T-helper 2 cell treated with Interferon-gamma antibody and Interleukin-4, amounts not matched to agents 100 ng/mL and 5 ng/mL, for 36 hours (primary cell): Measurements from ENCODE around the gene IVD. TPM values are rescaled to one million over a fixed set of nuclear protein-coding genes. Genes with fewer than 3 reads are reported as not detected.

ENCODE experiments used
- intact Hi-C: fragments of 100-400 bp; cut with micrococcal nuclease; formaldehyde crosslinking; loops from one replicate; pipeline ENCODE4 v1.15.1; 2023
- total RNA-seq: library from RNA; stranded (reverse); gene quantifications from 2 replicates; pipeline ENCODE4 v1.2.3, GENCODE V29; 2022

The IVD gene
- total RNA-seq, 1 donor from 2014 or later, result 63.1 TPM

DNA sequence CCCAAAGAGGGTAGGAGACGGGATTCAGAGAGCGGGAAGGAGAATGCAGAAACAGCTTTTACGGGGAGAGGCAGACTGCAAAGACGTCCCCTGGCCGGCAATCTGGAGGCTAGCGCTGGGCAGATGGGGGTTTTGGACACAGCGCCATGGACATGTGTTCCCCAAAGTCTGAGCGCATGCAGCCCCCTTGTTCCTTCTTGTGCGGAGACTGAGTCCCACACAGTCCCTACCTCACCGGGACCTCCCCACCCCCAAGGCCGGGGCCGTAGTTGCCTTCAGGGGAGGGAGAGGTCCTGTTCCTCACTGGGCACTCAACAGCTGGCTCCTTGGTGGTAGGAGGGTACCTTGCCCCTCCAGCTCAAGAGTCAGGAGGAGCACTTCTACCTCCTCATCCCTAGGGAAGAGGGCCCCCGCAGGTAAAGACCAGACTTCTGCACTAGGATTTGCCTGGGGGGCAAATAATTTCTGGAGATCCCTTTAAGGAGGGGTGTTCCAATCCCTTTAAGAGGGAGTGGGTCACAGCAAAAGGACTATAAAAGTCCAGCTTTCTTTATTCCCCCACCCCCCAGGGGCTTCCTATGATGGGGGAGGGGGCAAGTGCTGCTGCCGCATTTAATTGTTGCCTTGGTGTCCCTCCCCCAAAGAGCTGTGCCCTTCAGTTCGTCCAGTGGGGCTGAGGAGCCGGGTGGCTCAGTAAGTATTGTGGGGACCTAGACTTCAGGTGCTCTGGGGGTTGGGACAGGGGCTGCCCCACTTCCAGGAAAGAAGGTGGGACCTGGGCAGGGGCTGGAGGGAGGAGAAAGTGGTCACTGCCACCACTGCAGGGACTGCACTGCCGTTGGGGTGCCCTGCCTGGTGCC, 31.5 kb downstream of the IVD start:
- intact Hi-C loops, result no loop called here

DNA sequence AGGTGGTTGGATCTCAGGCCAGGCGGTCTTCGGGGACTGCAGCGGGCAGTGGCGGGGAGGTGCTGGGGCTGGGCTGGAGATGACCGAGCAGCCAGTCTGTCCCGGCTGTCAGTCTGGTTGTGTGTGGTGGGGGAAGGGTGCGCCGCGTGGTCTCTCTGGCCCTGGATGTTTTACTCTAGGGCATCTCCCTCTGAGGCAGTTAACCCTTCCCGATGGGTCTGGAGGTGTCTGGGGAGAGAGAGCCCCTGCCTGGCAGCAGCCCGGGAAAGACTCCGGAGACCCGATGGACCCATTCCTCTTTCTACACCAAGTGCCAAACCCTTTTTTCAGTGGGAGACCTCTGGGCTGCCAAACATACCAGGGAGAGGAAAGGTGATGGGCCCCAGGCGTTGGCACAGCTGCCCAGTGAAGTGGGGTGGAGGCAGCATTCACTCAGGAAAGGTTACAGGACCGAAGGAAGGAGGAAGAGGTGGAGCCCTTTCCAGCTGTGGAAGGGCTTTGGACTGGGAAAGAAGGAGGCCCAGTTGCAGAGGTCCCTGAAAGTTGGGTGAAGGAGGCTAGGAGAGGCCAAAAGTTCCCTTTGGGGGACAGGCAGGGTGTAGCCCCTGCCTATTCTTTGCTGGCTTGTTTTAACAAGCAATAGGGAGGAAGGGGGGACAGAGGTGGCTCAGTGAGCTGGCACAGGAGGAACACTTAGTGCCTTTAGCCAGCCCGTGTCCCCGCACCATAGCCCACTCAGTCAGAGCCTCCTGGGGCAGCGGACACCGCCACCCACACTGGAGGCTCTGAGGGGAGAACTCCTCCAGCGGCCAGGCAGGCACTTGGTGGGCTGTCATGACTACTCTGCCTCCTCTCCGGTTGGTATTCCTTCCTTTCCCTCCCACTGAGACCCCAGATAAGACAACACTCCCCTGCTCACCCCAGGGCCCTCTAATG, 32.4 kb downstream of the IVD start:
- intact Hi-C loops, result no loop called here

DNA sequence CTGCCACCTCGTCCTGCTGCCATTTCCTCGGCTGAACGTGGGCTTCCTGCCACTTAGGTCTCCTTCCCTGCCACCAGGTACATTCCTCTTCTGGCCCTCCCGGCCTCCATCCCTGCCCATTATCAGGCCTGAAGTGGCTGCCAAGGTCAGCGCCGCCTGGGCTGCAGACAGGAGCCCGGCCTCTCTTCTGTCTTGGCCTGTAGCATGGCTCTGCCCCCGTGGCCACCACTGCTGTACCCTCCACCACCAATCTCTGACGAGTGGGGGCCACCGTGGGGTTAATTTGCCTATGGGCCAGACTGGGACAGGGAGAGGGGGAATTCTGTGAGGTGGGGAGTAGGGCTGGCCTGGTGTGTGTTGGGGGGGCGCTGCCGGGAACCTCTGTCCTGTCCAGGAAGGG, 33.1 kb downstream of the IVD start:
- intact Hi-C loops, result no loop called here

DNA sequence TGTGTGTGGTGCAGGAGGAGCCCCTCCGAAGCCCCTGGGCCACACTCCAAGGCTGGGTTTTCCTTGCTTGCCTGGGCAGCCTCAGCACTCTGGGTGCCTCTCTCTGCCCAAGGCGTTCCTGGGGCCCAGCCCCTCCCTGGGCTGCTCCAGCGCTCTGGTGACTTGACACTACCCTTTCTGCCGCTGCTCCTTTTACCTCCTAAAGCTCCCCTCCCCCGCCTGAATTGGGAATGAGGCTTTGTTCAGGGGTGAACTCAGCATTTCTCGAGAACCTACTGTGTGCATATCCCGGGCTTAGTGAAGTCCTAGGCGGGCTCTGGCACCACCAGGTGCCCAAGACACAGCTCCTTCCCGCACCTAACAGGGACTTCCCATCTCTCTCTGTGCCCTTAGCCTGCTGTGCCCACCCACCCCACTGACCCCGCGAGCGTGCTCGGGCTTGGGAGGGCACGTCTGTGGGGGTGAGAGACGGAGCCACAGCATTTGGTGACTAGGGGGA, 33.9 kb downstream of the IVD start:
- intact Hi-C loops, result no loop called here

DNA sequence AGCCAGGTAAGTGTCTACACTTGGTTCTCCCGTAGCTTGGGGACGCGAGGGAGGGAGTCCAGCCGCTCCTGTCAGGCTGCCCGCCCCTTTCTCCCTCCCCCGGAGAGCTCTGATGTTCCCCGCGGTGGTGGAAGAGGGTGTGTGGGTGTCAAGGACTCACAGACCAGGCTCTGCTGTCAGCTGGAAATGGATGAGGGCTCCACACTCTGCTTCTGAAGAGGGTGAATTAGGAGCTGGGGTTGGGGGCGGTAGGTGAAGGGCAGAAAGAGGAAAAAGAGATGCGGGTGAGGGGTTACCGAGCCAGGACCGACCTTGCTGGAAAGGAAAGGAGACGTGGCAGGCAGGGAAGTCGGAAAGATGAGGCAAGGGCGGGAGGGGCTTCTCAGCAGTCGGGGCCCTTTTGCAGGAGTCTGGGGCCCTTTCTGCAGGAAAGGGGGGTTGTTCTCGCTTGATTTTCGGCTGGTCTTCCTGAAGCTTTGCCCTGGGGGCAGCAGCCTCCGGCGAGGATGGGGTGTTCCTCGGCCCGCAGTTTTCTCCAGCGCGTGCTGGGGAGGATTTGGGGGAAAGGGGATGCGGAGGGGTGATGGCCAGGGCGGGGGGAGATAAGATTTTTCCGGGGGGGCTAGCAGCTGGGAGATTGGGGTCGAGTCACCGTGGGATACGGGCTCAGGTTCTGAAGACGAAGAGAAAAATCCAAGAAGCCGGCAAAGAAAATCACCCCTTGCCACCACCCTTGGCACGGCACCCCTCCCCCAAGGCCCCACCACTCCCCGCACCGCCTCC, 34.6 kb downstream of the IVD start:
- intact Hi-C loops, result loop anchor here (1.0 to 5.0 kb wide), 4 partner anchors 31 to 127 kb away; partner anchors contain the start of genes CCDC32, CHST14 and RPUSD2

DNA sequence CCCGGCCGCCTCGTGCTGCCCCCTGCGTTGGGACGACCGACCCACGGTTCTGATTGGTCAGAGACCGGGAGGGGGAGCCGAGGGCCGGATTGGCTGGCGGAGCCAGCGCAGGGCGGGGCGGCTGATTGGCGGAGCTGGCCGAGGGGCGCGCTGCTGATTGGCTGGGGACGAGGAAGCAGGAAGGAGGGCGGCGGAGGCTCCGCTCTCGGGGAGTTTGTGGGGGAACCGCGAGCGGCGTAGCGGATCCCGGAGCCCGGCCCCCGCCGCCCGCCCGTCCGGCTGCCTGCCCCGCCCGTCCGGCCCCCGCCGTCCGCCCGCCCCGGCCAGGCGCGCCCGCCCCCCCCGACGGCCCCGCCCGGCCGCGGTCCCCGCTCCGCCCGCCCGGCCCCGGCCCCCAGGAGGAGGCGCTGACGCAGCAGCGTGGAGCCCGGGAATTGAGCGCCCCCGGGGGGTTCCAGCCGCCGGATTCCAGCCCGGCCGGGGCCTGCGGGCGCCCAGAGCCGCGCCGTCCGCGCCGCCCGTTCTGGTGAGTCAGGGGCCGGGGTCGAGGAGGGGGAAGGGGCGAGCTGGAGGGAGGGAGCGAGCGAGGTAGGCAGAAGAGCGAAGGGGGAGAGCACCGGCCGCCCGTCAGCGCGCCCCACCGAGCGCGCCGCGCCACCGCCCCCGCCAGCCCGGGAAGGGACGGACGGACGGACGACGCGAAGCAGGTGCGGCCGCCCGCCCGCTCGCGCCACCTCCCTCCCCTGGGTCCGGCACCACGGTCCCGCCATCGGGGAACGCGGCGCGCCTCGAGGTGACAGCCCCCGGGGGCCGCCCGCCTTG, 35.4 kb downstream of the IVD start, which contains the start of gene BAHD1:
TSS of gene BAHD1 (plus strand) at position 211 of the 822 bp plus-strand sequence. CDS start 17,512 bp downstream, outside the sequence.
- intact Hi-C loops, result loop anchor here (1.0 to 5.0 kb wide), 4 partner anchors 30 to 126 kb away; partner anchors contain the start of genes CCDC32, CHST14 and RPUSD2

DNA sequence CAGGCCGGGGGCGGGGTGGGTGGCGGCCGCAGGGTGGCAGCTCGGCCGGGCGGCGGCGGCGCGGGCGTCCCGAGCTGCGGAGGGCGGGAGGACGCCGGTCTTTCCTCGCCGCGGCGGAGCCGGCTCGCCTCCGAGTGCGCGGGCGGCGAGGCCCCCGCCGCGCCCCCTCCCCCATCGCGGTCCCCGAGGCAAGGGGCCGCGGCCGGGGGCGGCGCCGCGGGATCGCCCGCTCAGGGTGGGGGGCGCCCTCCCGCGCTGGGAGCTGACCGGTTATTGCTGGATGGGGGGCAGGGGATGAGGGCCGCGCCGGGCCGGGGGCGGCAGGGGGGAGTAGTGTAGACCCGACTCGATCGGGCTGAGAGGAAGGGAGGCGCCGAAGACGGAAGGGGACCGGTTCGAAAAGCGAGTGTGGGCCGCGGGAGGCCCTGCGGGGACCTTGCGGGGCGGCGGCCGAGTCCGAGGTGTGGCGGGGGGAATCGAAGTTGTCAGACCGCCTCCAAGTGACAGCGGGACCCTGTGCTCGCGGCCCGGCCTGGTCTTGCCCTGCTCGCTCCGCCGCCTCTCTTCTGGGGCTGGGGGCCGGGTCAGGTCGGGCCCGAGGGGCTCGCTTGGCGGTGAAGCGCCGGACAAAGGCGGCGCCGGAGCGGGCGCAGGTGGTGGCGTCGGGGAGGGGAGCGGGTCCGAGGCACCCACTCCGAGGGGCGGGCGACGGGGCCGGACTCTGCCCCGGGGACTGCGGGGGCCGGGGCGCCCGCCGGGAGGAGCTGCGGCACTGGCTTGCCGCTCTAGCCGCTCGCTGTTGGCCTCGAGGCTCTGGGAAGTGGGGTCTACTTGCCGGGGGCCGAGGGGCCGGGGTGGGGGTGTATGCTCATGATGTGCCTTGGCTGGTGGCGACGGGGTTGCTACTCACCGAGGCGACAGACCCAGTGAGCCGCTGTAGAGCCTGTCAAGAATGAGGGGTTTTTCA, 36.3 kb downstream of the IVD start:
- intact Hi-C loops, result loop anchor here (1.0 to 5.0 kb wide), 4 partner anchors 29 to 147 kb away; partner anchors contain the start of genes CCDC32, CHST14 and RPUSD2

DNA sequence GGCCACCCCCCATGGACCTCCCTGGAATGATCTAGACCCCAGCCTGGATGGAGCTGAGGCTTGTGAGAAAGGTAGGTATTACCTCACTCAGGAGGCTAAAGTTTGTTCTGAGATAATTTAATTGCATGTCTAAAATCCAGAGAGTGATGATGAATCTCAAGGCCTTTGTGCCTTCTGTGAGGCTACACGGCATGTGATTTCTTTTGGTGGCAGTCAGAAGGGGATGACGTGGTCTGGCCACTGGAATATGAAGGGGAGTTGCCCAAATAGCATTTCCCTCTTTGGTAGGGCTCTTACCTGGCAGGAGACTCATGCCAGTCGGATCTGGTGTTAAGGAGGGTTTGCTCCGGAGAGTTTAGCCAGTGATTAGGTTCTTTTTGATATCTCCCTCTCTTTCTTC, 37.7 kb downstream of the IVD start:
- intact Hi-C loops, result loop anchor here (5.0 kb wide), 2 partner anchors 64 to 124 kb away; partner anchors contain the start of genes CCDC32 and RPUSD2

DNA sequence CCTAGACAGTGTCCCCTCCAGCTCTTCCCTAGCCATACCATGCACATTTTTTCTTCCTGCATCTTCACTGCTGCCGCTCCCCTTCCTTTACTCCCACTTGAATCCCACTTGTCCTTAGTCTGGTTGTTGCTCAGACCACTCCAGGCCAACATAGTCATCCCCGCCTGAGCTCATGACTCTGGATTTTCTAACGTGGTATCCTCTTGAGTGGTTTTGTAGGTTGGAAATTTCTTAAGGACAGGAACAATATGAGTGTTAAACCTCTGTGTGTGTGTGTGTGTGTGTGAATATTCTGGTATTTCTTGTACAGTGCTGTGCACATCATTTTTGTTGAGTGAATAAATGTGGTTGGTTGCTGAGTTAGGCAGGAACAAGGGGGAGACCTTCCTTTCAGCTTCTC, 38.3 kb downstream of the IVD start:
- intact Hi-C loops, result loop anchor here (5.0 kb wide), 2 partner anchors 63 to 123 kb away; partner anchors contain the start of genes CCDC32 and RPUSD2

DNA sequence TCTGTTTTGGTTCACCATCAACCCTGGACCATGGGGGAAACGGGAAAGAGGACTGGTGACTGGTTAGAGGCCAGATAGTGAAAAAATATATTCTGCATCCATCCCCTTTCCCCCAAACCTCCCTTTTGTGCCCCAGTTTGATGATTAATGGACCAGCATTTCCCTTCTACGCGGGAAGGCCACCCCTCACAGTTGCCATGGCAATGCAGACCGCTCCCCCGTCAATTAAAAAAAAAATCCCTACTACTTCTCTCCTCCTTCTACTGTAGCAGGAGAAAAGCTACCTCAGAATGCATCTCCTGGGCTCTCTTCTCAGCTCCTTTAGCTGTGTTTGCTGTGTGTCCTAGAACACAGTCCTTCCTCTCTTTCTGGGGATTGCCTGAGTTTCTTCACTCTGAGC, 39.1 kb downstream of the IVD start:
- intact Hi-C loops, result loop anchor here (5.0 kb wide), 2 partner anchors 63 to 123 kb away; partner anchors contain the start of genes CCDC32 and RPUSD2

DNA sequence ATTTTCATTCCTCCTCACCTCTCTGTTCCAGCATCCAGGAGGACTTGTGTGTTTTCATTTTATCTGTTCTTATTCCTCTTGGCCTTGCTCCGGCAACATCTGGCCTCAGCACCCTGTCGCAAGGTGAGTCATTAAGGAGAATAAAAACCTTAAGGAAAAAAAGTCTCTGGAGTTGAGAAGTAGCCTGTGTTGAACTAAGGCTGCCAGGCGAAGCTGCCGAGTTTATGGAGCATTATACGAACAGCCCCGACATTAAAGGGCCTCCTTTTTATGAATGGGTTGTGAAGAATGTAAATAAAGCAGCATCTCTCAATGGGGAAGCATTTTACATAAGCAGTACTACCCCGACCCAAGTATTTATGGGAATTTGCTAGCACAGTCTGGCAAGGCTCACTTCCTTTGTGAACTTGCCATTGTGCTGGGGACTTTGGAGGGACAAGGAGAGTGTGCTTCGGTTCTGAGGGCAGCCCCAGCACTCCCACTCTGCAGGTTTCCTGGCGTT, 39.9 kb downstream of the IVD start:
- intact Hi-C loops, result no loop called here

DNA sequence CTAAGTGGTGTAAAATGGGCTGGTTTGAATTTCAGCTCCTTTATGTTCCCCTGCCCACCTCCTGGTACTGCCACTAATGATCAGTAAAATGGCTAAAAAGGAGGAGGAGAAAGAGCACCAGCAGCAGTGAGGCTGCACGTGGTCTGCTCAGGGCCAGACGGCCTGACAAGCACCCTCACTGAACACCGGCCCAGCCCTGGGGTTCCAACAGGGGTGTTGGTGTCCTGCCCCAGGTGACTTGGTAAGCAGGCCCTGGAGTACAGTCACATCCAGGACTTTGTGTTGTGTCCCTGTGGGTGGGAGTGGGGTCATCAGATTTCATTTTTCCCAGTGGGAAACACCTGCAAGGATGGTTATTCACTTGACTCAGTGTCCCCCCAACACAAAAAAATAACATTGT, 40.5 kb downstream of the IVD start:
- intact Hi-C loops, result no loop called here

DNA sequence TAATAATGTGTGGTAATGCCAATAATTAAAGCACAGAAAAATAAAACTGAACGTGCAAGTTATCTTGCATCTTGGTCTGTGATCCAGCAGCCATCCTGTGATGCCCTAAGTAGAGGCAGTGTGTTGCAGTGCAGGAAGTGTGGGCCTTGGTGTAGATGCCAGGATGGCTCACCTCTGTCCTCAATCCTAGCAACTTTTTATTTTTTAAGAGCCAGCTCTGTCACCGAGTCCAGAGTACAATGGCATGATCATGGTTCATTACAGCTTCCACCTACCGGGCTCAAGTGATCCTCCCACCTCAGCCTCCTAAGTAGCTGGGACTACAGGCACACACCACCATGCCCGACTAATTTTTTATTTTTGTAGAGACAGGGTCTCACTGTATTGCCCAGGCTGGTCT, 42.8 kb downstream of the IVD start:
- intact Hi-C loops, result no loop called here

DNA sequence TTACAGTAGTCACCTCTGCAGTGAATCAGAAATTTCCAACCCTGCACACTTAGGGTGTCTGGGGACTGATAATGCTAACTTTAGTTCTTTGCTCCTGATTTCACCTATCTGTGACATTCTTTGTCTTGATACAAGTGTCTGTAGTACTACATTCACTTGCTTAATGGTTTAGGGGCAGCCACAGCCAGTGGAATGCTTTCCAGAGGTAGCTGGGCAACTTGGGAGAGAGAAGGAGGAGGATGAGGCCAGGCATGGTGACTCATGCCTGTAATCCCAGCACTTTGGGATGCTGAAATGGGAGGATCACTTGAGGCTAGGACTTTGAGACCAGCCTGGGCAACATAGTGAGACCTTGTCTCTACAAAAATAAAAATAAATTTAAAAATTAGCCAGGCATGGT, 43.7 kb downstream of the IVD start:
- intact Hi-C loops, result no loop called here

DNA sequence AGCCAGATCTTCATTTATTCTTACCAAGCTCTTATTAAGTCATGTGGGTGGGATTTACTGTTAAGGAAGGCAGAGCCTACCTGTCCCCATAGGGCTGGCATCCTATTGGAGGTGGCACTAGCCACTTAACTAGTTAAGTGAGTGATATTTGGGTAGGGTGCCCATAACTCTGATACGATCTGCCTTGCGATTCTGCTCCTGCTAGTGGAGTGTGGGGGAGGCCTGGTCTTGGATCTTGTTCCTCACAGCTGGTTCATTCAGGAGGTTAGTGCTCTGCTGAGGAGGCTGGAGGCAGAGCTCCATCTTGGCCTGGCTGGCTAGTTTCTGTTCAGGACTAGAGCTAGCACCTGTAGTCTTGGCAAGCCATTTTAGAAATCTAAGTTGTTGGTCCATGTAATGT, 44.5 kb downstream of the IVD start:
- intact Hi-C loops, result no loop called here

DNA sequence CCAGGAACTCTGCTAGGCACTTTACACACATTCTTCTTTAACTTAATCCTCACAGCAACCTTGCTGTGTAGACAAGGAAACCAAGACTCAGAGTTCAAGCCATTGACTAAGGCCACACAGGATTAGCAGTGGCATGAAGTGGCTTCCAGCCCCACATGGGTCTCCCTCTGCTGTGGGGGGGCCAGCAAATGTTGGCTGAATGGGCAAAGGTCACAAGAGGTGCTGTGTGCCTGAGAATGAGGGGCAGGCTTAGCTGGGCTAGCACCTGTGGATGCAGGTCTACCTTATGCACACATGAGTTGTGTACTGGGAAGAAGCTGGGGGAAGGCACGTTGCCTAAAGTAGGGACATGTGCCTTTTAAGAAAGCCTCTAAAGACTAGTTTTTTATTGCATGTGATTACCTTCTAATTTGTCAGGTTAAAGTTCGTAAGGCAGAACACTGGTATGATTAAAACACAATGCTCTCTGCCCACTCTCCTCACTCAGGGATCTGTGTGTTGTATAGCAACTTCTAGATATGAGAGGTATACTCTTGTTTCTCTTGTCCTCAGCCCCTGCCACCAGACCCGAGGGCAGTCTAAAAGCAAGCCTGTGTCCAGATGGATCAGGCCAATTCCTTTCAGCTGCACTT, 46.0 kb downstream of the IVD start:
- intact Hi-C loops, result no loop called here

DNA sequence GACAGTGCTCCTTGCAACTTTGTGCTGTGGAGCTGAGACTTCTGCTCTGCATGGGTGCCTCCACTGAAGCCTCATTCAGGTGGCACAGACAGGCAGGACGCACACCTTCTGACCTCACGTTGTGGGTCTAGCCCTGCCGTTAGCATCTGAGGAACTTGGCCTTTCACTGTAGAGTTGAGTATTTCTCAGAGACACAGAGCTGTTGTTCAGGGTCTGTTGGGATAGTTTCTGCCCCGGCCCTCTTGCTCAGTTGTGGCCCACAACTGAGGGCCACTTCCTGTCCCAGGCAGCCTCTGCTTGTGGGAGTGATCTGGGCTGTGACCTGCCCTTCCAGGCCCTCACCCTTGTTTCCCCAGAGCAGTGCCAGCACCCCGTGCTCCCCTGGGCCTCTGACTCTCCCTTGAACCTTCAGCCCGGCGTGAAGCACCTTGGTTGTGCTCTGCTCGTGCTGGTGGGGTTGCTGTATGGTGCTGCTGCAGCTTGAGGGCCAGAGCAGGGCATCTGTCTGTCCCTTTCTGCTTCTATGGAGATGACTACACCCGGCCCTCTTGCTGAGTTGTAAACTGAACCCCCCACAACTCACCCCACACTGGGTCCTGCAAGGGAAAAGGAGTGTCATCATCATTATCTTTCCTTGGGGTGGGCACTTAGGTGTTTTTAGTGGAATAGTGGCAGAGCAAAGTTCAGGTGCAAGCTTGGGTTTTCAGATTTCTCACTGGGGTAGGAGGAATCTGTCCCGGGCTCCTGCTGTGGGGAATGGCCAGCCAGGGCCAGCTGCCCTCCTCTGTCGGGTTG, 46.9 kb downstream of the IVD start:
- intact Hi-C loops, result no loop called here
